Mesenteric fat pad (tissue), 1 donor: ENCODE results near the gene SNX8. TPM values are rescaled to one million over a fixed set of nuclear protein-coding genes. Genes with fewer than 3 reads are reported as not detected.

Source experiments
- DNase-seq: peaks from one replicate; pipeline ENCODE4 v3.0.0-alpha.2; 2020; ENCODE audit warnings: low spot score
- microRNA-seq: library from miRNA; unstranded; fragments of <30 nt; microRNA quantifications from one replicate; pipeline ENCODE4 v1.2.0, GENCODE V29; 2020; ENCODE audit warnings: borderline number of aligned reads
- total RNA-seq: library from RNA; stranded (reverse); fragmentation: NEBNext Ultra II Directional; extraction: Animal tissue kit (Norgen Biotek cat#: 25700); gene quantifications from one replicate; pipeline ENCODE4 v1.2.1, GENCODE V29; 2021
- donor health status: DM: yes; HTN: yes; CAD: no.

Gene SNX8
- total RNA-seq, 1 donor from 2014 or later = 69.0 TPM

- DNase-seq = peak; percentile 68
Measured at GRCh38 chr7:2205036-2205780, 109.0 kb downstream of the SNX8 start.

- peak; percentile 68 for DNase-seq
Measured at GRCh38 chr7:2204446-2204845, 109.8 kb downstream of the SNX8 start.

GRCh38 chr7:2203766-2204300, 110.4 kb downstream of the SNX8 start:
- DNase-seq = peak; percentile 53

- peak; percentile 86 for DNase-seq
Measured at GRCh38 chr7:2202901-2203765, 111.1 kb downstream of the SNX8 start.

GRCh38 chr7:2202361-2202761, 111.9 kb downstream of the SNX8 start:
- DNase-seq = peak; percentile 78

Small RNA genes lying within 50 kb of the gene (microRNA-seq; reads per million reads assigned to microRNA genes)
- not detected for gene MIR6836

Other genes with a start within 250 kb of the SNX8 start
- 32.2 TPM for gene MAD1L1, start 81.5 kb downstream of the SNX8 start, total RNA-seq
- 19.7 TPM for gene MRM2, start 72.2 kb downstream of the SNX8 start, total RNA-seq
- gene NUDT1, start 72.2 kb downstream of the SNX8 start, total RNA-seq = 16.3 TPM
- gene EIF3B, start 40.4 kb upstream of the SNX8 start, total RNA-seq = 150 TPM
- 19.2 TPM for gene CHST12, start 89.2 kb upstream of the SNX8 start, total RNA-seq
- not detected for gene GRIFIN, start 162.0 kb upstream of the SNX8 start, total RNA-seq
- gene LFNG, start 205.3 kb upstream of the SNX8 start, total RNA-seq = 43.8 TPM
- gene BRAT1, start 241.1 kb upstream of the SNX8 start, total RNA-seq = 29.8 TPM
- gene IQCE, start 244.5 kb upstream of the SNX8 start, total RNA-seq = 14.4 TPM